Measurements from ENCODE around the gene ARIH1. TPM values are rescaled to one million over a fixed set of nuclear protein-coding genes. Genes with fewer than 3 reads are reported as not detected.

The ARIH1 gene, protein sequence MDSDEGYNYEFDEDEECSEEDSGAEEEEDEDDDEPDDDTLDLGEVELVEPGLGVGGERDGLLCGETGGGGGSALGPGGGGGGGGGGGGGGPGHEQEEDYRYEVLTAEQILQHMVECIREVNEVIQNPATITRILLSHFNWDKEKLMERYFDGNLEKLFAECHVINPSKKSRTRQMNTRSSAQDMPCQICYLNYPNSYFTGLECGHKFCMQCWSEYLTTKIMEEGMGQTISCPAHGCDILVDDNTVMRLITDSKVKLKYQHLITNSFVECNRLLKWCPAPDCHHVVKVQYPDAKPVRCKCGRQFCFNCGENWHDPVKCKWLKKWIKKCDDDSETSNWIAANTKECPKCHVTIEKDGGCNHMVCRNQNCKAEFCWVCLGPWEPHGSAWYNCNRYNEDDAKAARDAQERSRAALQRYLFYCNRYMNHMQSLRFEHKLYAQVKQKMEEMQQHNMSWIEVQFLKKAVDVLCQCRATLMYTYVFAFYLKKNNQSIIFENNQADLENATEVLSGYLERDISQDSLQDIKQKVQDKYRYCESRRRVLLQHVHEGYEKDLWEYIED
- total RNA-seq: 44.1 and 52.2 TPM in 2 replicates

DNA sequence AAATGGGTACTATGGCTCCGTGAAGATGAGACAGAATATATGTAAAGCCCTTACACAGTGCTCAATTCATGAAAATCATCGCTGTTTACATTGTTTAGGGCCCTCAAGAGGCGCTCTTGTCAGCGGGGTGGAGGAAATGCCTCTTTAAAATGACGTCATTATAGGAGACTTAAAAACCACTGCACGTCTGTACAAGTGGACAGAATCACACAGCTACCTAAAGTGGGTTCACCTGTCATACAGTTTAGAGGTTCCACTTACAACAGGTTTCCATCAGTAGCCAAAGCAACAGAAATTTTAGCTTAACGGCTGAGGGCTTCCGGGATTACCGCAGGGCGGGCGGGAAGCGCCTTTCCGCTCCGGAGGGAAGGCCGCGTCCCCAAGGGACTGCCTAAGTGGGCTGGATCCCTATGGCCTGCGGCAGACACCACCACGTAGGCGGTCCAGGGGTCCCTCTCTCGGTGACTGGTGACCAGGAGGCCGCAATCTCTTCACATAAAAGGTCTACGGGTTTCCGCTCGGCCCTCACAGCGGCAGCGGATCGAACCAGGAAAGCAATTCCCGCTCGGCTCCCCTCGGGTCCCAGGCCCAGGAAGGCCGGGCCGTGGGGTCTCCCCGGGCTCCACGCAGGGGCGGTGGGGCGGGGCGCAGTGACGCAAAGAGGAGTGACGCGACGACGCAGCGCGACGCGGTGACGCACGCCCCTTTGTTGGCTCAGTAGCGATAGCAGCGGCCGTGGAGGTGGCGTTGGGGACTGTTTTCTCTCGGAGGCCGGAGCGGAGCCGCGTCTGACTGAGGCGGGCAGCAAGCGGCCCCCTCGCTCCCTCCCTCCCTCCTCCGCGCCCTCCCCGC lies at the start of gene ARIH1:
Gene ARIH1, plus strand, starts transcription at position 717 of the 852 bp plus-strand sequence. CDS start 310 bp downstream, outside the sequence.

Other genes with a start within 250 kb of the ARIH1 start
- 1,088 and 1,388 TPM in 2 replicates for gene PKM, start 243.1 kb upstream of the ARIH1 start, total RNA-seq
- 23.2 and 24.8 TPM in 2 replicates for gene PARP6, start 201.8 kb upstream of the ARIH1 start, total RNA-seq
- gene CELF6, start 154.2 kb upstream of the ARIH1 start, total RNA-seq: under 0.01 and 0.10 TPM in 2 replicates
- 81.2 and 88.5 TPM in 2 replicates for gene HEXA, start 98.3 kb upstream of the ARIH1 start, total RNA-seq
- gene TMEM202, start 76.0 kb upstream of the ARIH1 start, total RNA-seq: not detected in 2 replicates
- not detected in 2 replicates for gene GOLGA6B, start 180.4 kb downstream of the ARIH1 start, total RNA-seq
- gene HIGD2B, start 211.9 kb downstream of the ARIH1 start, total RNA-seq: not detected in 2 replicates
- 9.5 and 10.5 TPM in 2 replicates for gene BBS4, start 211.9 kb downstream of the ARIH1 start, total RNA-seq

Data from vein endothelial cell (primary cell).